Measurements from ENCODE around the gene KRT80. TPM values are rescaled to one million over a fixed set of nuclear protein-coding genes. Genes with fewer than 3 reads are reported as not detected.

Gene KRT80
- total RNA-seq, 3 donors from 2014 or later, result 0.06 TPM; not detected in 2

- H3K4me3 ChIP-seq, result no peak overlapping the region
These were observed 719 bp downstream of the KRT80 start for GRCh38 chr12:52190860-52191729.

GRCh38 chr12:52189376-52190174, 2.2 kb downstream of the KRT80 start:
- no peak for DNase-seq
- H3K4me1 ChIP-seq (ENCODE audit: low read depth), result no peaks in the 10 kb centered on the region
- no peaks in the 10 kb centered on the region for H3K36me3 ChIP-seq (ENCODE audit: low read depth)
- TF ChIP-seq CTCF (IDR thresholded peaks at IDR 0.05), result no peak
- intact Hi-C loops (cut with DNase I, micrococcal nuclease), result no loop called here
- H3K9me3 ChIP-seq, result no peaks in the 10 kb centered on the region
- no peak for ATAC-seq
- no peak overlapping the region for H3K4me3 ChIP-seq

More at GRCh38 chr12:52190860-52191729, 719 bp downstream of the KRT80 start:
- H3K36me3 ChIP-seq (ENCODE audit: low read depth), result no peaks in the 10 kb centered on the region
- no peaks in the 10 kb centered on the region for H3K4me1 ChIP-seq (ENCODE audit: low read depth)
- H3K9me3 ChIP-seq, result no peaks in the 10 kb centered on the region
- intact Hi-C loops (cut with DNase I, micrococcal nuclease), result no loop called here
- ATAC-seq, result no peak
- TF ChIP-seq CTCF (IDR thresholded peaks at IDR 0.05), result no peak
- DNase-seq, result no peak

GRCh38 chr12:52188658-52189057, 3.2 kb downstream of the KRT80 start:
- Histone ChIP-seq H3K9me3 (no peaks in the 10 kb centered on the region), H3K4me3 (no peak overlapping the region), H3K36me3 (ENCODE audit: low read depth) (no peaks in the 10 kb centered on the region), H3K4me1 (ENCODE audit: low read depth) (no peaks in the 10 kb centered on the region)
- ATAC-seq (no peak), DNase-seq (no peak)
- intact Hi-C loops (cut with DNase I, micrococcal nuclease), result no loop called here
- no peak for TF ChIP-seq CTCF (IDR thresholded peaks at IDR 0.05)

GRCh38 chr12:52187640-52188039, 4.2 kb downstream of the KRT80 start:
- no peaks in the 10 kb centered on the region for H3K9me3 ChIP-seq
- no peak overlapping the region for H3K4me3 ChIP-seq
- H3K4me1 ChIP-seq (ENCODE audit: low read depth), result no peaks in the 10 kb centered on the region
- intact Hi-C loops (cut with DNase I, micrococcal nuclease), result no loop called here
- TF ChIP-seq CTCF (IDR thresholded peaks at IDR 0.05), result no peak
- H3K36me3 ChIP-seq (ENCODE audit: low read depth), result no peaks in the 10 kb centered on the region
- ATAC-seq (no peak), DNase-seq (no peak)

- no peaks in the 10 kb centered on the region for H3K9me3 ChIP-seq
- intact Hi-C loops (cut with DNase I, micrococcal nuclease), result no loop called here
- no peak for TF ChIP-seq CTCF (IDR thresholded peaks at IDR 0.05)
- DNase-seq, result no peak
- H3K4me1 ChIP-seq (ENCODE audit: low read depth), result no peaks in the 10 kb centered on the region
- no peak overlapping the region for H3K4me3 ChIP-seq
- no peaks in the 10 kb centered on the region for H3K36me3 ChIP-seq (ENCODE audit: low read depth)
- ATAC-seq, result no peak
These were observed 4.6 kb downstream of the KRT80 start for GRCh38 chr12:52187206-52187605.
